ENCODE data around the gene NEB. TPM values are rescaled to one million over a fixed set of nuclear protein-coding genes. Genes with fewer than 3 reads are reported as not detected.

Gene NEB
- total and polyA plus RNA-seq, 2 of the 4 experiments (the other 2 are of a cell fraction): under 0.01 TPM; not detected in 1

DNA sequence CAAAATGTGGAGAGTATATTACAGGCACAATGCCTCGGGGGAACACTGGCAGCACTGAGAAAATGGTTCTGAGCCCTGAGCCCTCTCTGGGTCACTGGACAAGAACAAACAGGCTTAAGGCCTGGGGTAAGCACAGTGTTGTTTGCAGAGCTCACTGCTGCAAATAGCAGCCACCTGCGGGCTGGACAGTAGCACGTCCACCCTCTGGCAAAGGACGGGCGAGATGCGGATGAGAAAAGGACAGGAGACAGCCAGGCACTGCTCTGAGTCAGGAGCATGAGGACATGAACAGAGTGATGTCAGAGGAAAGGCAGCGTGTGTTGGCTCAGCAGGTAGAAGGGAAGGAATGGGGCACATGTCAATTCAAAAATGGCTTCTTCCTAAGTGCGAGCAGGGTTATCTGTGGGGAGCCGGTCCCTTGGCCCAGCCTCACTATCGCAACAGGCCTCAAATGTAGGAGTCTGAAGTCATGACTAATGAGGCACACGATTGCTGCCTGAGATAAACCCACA, 25.9 kb upstream of the NEB start:
- no peaks in the 10 kb centered on the region for H3K4me1 ChIP-seq (ENCODE audit: control insufficient read depth, insufficient read depth, low read length)
- H3K9me3 ChIP-seq (ENCODE audit: control insufficient read depth, insufficient read depth, low read length): no peaks in the 10 kb centered on the region
- ChIA-PET POLR2A (ENCODE audit: unreplicated experiment) (no interaction called here), CTCF (interaction anchor here (0.5 kb wide), 1 partner anchor 219 kb away, joined by 3 read pairs; no protein-coding TSS in a partner anchor)
- H2AK9ac ChIP-seq (replicated peaks; ENCODE audit: low read depth, low read length, poor library complexity): no peak overlapping the region
- H3K9me1 ChIP-seq (ENCODE audit: insufficient read depth, low read length): no peaks in the 10 kb centered on the region
- H3K14ac ChIP-seq (replicated peaks; ENCODE audit: low read depth, low read length): no peak overlapping the region
- no peak overlapping the region for H4K91ac ChIP-seq (ENCODE audit: insufficient read depth, low read depth, low read length)
- H4K8ac ChIP-seq (ENCODE audit: low read depth in 2 of 2, low read length in 2 of 2): no peak overlapping the region
- no peak overlapping the region for H2BK20ac ChIP-seq (ENCODE audit: low read depth, low read length)
- dilution Hi-C loops (cut with HindIII; ENCODE audit: low sequenced_read_pairs, unreplicated experiment): no loop called here
- in situ Hi-C loops (cut with MboI; ENCODE audit: low sequenced_read_pairs): no loop called here
- H3K4me3 ChIP-seq (ENCODE audit: insufficient read depth, low read depth, low read length): no peak overlapping the region
- H2AK5ac ChIP-seq (ENCODE audit: low read depth, low read length): no peak overlapping the region
- intact Hi-C loops (cut with micrococcal nuclease): no loop called here
- H3K9ac ChIP-seq (ENCODE audit: low read depth, low read length): no peak overlapping the region
- no peak for ATAC-seq (ENCODE audit: low read depth)
- no peak overlapping the region for H3K4me2 ChIP-seq (ENCODE audit: low read depth, low read length)
- no peaks in the 10 kb centered on the region for H3K79me1 ChIP-seq (ENCODE audit: low read depth in 1 of 2, low read length in 2 of 2)
- H4K5ac ChIP-seq (ENCODE audit: low read depth, low read length): no peak overlapping the region
- no peak overlapping the region for H3K56ac ChIP-seq (ENCODE audit: extremely low read depth, insufficient read depth, low read length)
- no peak overlapping the region for H2BK5ac ChIP-seq (ENCODE audit: low read depth, low read length, poor library complexity, severe bottlenecking)
- H3K27me3 ChIP-seq (ENCODE audit: control insufficient read depth, insufficient read depth, low read length): no peaks in the 10 kb centered on the region; the same call in 1 of the 2 replicates
- no peaks in the 10 kb centered on the region for H4K20me1 ChIP-seq (ENCODE audit: insufficient read depth, low read length)
- no peaks in the 10 kb centered on the region for H3K36me3 ChIP-seq (ENCODE audit: control insufficient read depth, insufficient read depth, low read length)
- no TSS peak for BruUV-seq (replicated peaks)
- H2BK15ac ChIP-seq (ENCODE audit: low read depth, low read length): no peak overlapping the region
- no peak overlapping the region for H3K23ac ChIP-seq (ENCODE audit: low read depth, low read length)
- H3K4ac ChIP-seq (ENCODE audit: low read depth, low read length): no peak overlapping the region
- no peak overlapping the region for H3K18ac ChIP-seq (ENCODE audit: low read depth, low read length)
- 82% methylated on average over 6 of the region's 11 CpGs; no CpG with 5 or more reads in 1 of the 2 experiments for WGBS, 2 experiments (ENCODE audit: extremely low coverage in 2 of 2, insufficient read length in 1 of 2)
- H2BK120ac ChIP-seq (ENCODE audit: low read depth, low read length): no peak overlapping the region
- no peak overlapping the region for H2AFZ ChIP-seq (replicated peaks; ENCODE audit: low read length, poor library complexity)
- H3K27ac ChIP-seq (ENCODE audit: insufficient read depth, low read length): no peak overlapping the region
- TF ChIP-seq RFX5 (IDR thresholded peaks at IDR 0.05; ENCODE audit: low read depth, low read length) (no peak), RCOR1 (IDR thresholded peaks at IDR 0.05; ENCODE audit: insufficient replicate concordance, low read length) (no peak), BHLHE40 (IDR thresholded peaks at IDR 0.05; ENCODE audit: low read depth, low read length) (no peak), FOS (IDR thresholded peaks at IDR 0.05; ENCODE audit: low read depth, low read length) (no peak), CHD1 (IDR thresholded peaks at IDR 0.05; ENCODE audit: low read depth, low read length) (no peak), CEBPB (IDR thresholded peaks at IDR 0.05; ENCODE audit: low read depth, low read length) (no peak), POLR2A (IDR thresholded peaks at IDR 0.05; ENCODE audit: low read depth, low read length) (no peak), NFE2L2 (IDR thresholded peaks at IDR 0.05; ENCODE audit: low read depth, low read length) (no peak), MXI1 (IDR thresholded peaks at IDR 0.05; ENCODE audit: borderline replicate concordance, low read depth, low read length) (no peak), MAZ (IDR thresholded peaks at IDR 0.05; ENCODE audit: borderline replicate concordance, low read depth, low read length) (no peak), SMC3 (IDR thresholded peaks at IDR 0.05; ENCODE audit: low read depth, low read length) (no peak), MAFK (IDR thresholded peaks at IDR 0.05; ENCODE audit: low read depth, low read length) (no peak), RAD21 (IDR thresholded peaks at IDR 0.05; ENCODE audit: low read length) (no peak)
- TF ChIP-seq, protein P1, sequence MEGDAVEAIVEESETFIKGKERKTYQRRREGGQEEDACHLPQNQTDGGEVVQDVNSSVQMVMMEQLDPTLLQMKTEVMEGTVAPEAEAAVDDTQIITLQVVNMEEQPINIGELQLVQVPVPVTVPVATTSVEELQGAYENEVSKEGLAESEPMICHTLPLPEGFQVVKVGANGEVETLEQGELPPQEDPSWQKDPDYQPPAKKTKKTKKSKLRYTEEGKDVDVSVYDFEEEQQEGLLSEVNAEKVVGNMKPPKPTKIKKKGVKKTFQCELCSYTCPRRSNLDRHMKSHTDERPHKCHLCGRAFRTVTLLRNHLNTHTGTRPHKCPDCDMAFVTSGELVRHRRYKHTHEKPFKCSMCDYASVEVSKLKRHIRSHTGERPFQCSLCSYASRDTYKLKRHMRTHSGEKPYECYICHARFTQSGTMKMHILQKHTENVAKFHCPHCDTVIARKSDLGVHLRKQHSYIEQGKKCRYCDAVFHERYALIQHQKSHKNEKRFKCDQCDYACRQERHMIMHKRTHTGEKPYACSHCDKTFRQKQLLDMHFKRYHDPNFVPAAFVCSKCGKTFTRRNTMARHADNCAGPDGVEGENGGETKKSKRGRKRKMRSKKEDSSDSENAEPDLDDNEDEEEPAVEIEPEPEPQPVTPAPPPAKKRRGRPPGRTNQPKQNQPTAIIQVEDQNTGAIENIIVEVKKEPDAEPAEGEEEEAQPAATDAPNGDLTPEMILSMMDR (conservative IDR thresholded peaks at IDR 0.05; ENCODE audit: low read depth, low read length): no peak
- TF ChIP-seq, protein P2, sequence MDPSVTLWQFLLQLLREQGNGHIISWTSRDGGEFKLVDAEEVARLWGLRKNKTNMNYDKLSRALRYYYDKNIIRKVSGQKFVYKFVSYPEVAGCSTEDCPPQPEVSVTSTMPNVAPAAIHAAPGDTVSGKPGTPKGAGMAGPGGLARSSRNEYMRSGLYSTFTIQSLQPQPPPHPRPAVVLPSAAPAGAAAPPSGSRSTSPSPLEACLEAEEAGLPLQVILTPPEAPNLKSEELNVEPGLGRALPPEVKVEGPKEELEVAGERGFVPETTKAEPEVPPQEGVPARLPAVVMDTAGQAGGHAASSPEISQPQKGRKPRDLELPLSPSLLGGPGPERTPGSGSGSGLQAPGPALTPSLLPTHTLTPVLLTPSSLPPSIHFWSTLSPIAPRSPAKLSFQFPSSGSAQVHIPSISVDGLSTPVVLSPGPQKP (IDR thresholded peaks at IDR 0.05; ENCODE audit: borderline replicate concordance, low read depth, low read length): no peak
- TF ChIP-seq, protein P3, sequence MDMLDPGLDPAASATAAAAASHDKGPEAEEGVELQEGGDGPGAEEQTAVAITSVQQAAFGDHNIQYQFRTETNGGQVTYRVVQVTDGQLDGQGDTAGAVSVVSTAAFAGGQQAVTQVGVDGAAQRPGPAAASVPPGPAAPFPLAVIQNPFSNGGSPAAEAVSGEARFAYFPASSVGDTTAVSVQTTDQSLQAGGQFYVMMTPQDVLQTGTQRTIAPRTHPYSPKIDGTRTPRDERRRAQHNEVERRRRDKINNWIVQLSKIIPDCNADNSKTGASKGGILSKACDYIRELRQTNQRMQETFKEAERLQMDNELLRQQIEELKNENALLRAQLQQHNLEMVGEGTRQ (IDR thresholded peaks at IDR 0.05; ENCODE audit: low read depth, low read length): no peak
- DNase-seq: no peak

Measured in IMR-90 (cell line).